GM19397 (cell line): Measurements from ENCODE around the gene KRTAP1-3.
"Not testable (repeated sequence)": the region's sequence is repeated elsewhere in the genome, so short reads cannot be mapped to it uniquely, and the experiment has no call there.

Experiments used
- ATAC-seq: cut with Tn5 transposase; IDR thresholded peaks from one replicate; pipeline ENCODE4 v1.9.1; 2021; ENCODE audit warnings: mild to moderate bottlenecking, moderate library complexity; ENCODE audit not compliant: unreplicated experiment

Gene KRTAP1-3

GRCh38 chr17:41054556-41054955, 19.9 kb upstream of the KRTAP1-3 start:
- not testable (repeated sequence) for ATAC-seq

- no peak for ATAC-seq
Observed at GRCh38 chr17:41054025-41054424, 19.4 kb upstream of the KRTAP1-3 start.

DNA sequence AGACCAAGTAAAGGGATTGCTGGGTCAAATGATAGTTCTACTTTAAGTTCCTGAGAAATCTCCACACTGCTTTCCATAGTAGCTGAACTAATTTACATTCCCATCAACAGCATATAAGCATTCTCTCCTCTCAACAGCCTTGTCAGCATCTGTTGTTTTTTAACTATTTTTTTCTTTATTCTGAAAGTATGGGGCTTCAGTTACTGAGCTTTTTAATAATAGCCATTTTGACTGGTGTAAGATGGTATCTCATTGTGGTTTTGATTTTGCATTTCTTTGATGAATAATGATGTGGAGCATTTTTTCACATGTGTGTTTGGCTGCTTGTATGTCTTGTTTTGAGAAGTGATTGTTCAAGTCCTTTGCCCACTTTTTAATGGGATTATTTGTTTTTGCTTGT, 17.9 kb upstream of the KRTAP1-3 start:
- ATAC-seq = no peak

- no peak for ATAC-seq
Observed at GRCh38 chr17:41049110-41049509, 14.4 kb upstream of the KRTAP1-3 start.

DNA sequence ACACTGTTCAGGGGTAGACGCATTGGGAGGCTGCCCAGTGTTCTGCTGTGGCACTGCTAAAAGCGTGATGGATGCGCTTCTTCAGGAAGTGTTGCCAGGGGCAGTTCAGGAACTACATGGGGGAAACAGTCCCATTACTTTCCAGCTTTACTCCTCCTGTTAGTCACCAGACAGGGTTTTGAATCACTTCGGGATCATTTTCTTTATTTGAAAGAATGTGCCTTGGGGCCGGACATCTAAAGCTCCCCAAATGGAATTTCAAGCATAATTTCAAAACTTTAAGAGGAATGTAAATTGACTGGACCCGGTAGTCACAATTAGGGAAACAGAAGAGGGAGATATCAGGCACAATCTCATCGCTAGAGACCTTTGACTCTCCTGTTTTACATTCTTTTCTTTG, 13.8 kb upstream of the KRTAP1-3 start:
- no peak for ATAC-seq

- ATAC-seq = not testable (repeated sequence)
Observed at GRCh38 chr17:41046735-41047465, 12.2 kb upstream of the KRTAP1-3 start, which contains the start of gene KRTAP2-1. Gene KRTAP2-1 (minus strand): TSS chr17:41047316. CDS start chr17:41047267, 49 bp downstream.

DNA sequence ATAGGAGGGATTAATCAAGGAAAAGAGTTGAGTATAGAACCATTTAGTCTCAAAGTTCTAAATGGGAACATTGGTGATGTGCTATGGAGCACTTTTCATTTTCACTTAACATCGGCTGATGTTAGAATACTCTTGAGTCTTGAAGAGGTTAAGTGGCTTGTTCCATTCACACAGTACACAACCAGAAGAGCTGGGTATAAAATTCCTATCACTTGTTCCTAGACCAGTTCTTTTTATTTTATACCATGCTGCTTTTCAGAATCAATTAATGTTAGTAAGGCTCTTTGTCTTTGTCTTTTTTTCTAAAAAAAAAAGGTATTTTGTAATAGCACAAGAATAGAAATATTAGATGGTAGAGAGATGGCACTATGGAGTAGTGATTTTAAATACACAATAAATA, 8.3 kb upstream of the KRTAP1-3 start:
- no peak for ATAC-seq

- ATAC-seq = not testable (repeated sequence)
Observed at GRCh38 chr17:41040783-41041571, 6.3 kb upstream of the KRTAP1-3 start, which contains the start of gene KRTAP1-1. Gene KRTAP1-1 (minus strand): TSS chr17:41041450. CDS start chr17:41041397, 53 bp downstream.

GRCh38 chr17:41037853-41038350, 3.2 kb upstream of the KRTAP1-3 start:
- no peak for ATAC-seq

- no peak for ATAC-seq
Observed at GRCh38 chr17:41029633-41030245, 4.9 kb downstream of the KRTAP1-3 start, which contains the start of gene KRTAP1-4. Gene KRTAP1-4 (minus strand): TSS chr17:41030195. CDS start chr17:41030078, 117 bp downstream.

GRCh38 chr17:41026715-41027471, 7.8 kb downstream of the KRTAP1-3 start, which contains the start of gene KRTAP1-5:
Gene KRTAP1-5 (minus strand): TSS chr17:41027208. CDS start chr17:41027155, 53 bp downstream.
- ATAC-seq = no peak

- no peak for ATAC-seq
Observed at GRCh38 chr17:41024697-41025096, 10.0 kb downstream of the KRTAP1-3 start.

DNA sequence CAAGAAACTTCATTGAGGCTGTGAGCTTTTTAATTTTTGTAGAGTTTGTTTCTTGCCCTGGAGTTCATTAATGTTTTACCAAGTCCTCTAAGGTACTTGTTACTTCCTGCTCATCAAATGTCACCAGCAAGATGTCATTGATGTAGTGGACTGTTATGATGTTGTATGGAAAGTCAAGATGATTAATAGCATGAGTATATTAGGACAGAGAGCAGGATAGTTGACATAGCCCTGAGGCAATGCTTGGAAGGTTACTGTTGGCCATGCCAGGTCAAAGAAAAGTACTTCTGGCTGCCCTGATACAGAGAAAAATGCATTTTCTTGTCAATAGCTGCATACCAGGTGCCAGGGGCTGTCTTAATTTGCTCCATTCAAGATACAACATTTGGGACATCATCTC, 14.3 kb downstream of the KRTAP1-3 start:
- ATAC-seq = no peak

GRCh38 chr17:41019415-41019814, 15.3 kb downstream of the KRTAP1-3 start:
- no peak for ATAC-seq

GRCh38 chr17:41018541-41018940, 16.1 kb downstream of the KRTAP1-3 start:
- ATAC-seq = no peak

GRCh38 chr17:41016578-41017215, 18.0 kb downstream of the KRTAP1-3 start:
- ATAC-seq = no peak

DNA sequence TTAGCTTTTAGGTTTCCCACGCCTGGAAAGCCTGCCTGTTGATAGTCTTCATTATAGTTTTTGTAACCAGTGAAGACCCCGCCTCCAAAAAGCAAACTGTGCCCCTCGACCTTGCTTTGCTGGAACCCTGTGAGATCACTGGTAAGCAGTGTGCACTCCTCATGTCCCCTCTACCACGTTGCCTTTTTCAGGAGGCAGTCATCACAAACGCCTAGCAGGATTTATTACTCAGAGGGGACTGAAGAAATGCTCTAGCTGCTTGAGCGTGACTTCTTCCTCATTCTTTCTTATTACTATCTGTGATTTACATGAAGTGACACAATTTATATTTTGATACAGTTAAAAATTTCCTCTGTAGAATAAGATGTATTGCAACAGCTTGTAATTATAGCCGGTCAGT, 19.2 kb downstream of the KRTAP1-3 start:
- no peak for ATAC-seq

DNA sequence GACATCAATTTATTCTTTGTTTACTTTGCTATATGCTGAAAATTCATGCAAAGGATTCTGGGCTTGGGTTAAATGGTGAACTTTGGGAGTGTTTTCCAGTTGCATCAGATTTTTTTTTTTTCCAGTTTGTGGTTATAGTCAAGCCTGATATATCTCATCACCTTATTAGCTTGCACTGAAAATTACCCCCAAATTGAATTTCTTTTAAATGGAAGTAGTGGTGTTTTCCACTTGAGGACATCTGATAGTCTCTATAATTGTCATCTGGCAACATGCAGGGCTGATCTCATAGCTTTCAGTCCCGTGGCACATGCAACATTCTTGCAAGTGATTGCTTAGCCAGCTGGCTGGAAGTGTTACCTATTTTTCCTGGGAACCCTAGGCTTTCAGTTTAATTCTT, 21.1 kb downstream of the KRTAP1-3 start:
- no peak for ATAC-seq

DNA sequence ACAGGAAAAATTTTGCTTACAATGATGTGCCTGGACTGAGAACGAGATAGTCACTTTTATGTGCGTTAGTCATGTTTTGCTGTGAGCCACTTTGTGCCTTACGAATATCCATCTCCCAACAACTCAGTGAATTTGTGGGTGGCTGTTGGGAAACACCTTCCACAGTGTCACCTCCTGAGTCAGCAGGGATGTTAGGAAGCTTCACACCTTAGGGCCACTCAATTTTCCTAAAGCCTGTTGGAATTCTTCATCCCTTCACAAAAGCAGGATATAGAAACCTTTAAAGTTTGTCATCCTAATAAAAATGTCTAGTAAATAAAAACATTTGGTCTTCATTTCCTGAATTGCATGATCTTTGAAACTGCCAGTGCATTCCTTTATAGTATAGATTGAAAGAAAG, 21.5 kb downstream of the KRTAP1-3 start:
- no peak for ATAC-seq
